ENCODE measurements around the gene MORN2. TPM values are rescaled to one million over a fixed set of nuclear protein-coding genes. Genes with fewer than 3 reads are reported as not detected.

The MORN2 gene
- total RNA-seq, 1 experiment from 2014 or later, result 35.3 TPM

DNA sequence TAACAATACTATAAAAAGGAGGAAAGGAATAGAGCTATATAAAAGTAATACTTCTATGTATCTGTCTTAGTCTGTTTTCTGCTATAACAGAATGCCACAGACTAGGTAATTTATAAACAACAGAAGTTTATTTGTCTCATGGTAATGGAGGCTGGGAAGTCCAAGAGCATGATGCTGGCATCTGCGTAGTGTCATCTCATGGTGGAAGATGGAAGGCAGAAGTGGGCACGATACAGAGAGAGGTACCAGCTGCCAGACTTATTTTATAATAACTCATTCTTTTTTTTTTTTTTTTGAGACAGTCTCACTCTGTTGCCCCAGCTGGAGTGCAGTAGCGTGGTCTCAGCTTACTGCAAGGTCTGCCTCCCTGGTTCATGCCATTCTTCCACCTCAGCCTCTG, 4.3 kb upstream of the MORN2 start:
- H3K27me3 ChIP-seq (replicated peaks), result no peaks in the 10 kb centered on the region
- no peak for DNase-seq (ENCODE audit: low read depth in 1 of 2, low spot score in 2 of 2)
- H3K36me3 ChIP-seq, result peaks cover 12% of the 10 kb centered on the region

DNA sequence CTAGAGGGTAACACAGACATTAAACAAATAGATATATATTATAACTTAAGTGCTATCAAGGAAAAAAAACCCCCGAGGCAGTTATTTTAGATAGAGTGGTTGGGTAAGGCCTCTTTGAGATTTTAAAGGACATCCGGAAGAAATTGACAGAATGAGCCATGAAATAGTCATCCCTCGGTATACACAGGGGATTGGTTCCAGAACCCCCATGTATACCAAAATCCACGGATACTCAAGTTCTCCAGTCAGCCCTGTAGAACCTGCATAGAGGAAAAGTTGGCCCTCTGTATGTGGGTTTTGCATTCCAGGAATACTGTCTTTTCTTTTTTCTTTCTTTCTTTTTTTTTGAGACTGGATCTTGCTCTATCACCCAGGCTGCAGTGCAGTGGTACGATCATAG, 2.0 kb upstream of the MORN2 start:
- DNase-seq (ENCODE audit: low read depth in 1 of 2, low spot score in 2 of 2), result no peak
- H3K4me1 ChIP-seq (replicated peaks), result peaks cover 13% of the 10 kb centered on the region; the same call in 1 of the 2 replicates
- no peak overlapping the region for H3K27ac ChIP-seq
- no peak overlapping the region for H3K4me3 ChIP-seq
- H3K9me3 ChIP-seq (replicated peaks), result peaks cover 3% of the 10 kb centered on the region; the same call in 1 of the 2 replicates
- no peaks in the 10 kb centered on the region for H3K27me3 ChIP-seq (replicated peaks)
- no peaks in the 10 kb centered on the region for H3K36me3 ChIP-seq

More for the DNA sequence above, 4.3 kb upstream of the MORN2 start:
- Histone ChIP-seq H3K9me3 (replicated peaks) (peaks cover 3% of the 10 kb centered on the region; the same call in 1 of the 2 replicates), H3K4me3 (no peak overlapping the region), H3K27ac (no peak overlapping the region), H3K4me1 (replicated peaks) (peaks cover 9% of the 10 kb centered on the region; the same call in 1 of the 2 replicates)

DNA sequence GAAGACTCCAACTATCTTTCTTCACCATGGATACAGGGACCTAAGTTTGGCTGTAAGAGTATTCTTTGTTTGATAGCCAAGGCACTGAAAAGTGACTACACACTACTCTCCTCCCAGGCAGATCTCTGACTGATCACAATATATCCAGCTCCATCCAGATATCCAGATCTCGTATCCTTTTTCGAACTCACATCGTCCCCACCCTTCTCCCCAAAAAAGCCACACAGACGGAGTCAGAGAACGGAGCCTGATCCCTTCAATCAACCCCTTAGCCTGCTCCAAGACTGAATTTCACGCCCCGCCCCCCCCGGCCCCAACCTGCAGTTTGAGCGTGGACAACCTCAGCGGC, 575 bp upstream of the MORN2 start:
- Histone ChIP-seq H3K4me1 (replicated peaks) (peaks cover 13% of the 10 kb centered on the region; the same call in 1 of the 2 replicates), H3K27me3 (replicated peaks) (no peaks in the 10 kb centered on the region), H3K27ac (no peak overlapping the region), H3K36me3 (no peaks in the 10 kb centered on the region), H3K9me3 (replicated peaks) (peaks cover 3% of the 10 kb centered on the region; the same call in 1 of the 2 replicates), H3K4me3 (peak overlapping the region; percentile 72)
- no peak for DNase-seq (ENCODE audit: low read depth in 1 of 2, low spot score in 2 of 2)

DNA sequence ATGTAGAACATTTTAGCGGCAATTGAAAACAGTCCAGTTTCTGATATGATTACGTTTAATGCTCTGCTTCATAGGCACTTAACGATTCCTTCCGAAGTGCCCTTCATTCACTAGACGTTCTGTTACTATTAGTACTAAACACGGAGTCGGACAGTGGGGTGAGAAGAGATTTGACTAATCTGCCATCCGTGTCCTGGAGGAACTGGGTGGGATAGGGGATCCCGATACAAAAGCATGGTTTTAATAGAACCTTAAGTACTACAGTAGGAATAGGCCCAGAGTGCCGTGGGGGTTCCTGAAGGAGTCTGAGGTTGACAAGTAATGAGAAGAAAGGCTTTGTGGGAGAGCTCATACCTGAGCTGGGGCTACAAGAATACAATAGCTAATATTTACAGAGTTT, 631 bp downstream of the MORN2 start:
- peak in 1 of 2 experiments; percentile 2 for DNase-seq (ENCODE audit: low read depth in 1 of 2, low spot score in 2 of 2)
- peak overlapping the region; percentile 72 for H3K4me3 ChIP-seq
- H3K27ac ChIP-seq, result no peak overlapping the region
- no peaks in the 10 kb centered on the region for H3K36me3 ChIP-seq
- H3K27me3 ChIP-seq (replicated peaks), result no peaks in the 10 kb centered on the region
- no peaks in the 10 kb centered on the region for H3K9me3 ChIP-seq (replicated peaks)
- H3K4me1 ChIP-seq (replicated peaks), result peaks cover 13% of the 10 kb centered on the region; the same call in 1 of the 2 replicates

DNA sequence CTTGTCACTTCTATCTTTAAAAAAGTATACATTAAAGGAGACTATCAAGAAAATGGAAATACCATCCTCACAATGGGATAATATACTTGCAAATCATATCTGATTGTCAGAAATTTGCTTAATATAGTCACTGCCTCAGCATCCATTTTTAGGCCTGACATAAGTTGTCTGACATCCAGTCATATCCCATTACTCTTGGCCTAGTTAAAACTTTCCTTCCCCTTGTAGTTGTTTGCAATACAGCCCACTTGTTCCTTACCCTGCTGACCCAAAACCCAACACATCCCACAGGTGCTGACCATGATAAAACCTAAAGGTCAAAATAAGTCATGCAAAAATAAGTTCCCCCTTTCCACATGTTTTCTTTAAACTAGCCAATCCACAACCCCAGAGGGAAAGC, 10.3 kb downstream of the MORN2 start:
- Histone ChIP-seq H3K4me1 (replicated peaks) (no peaks in the 10 kb centered on the region), H3K4me3 (no peak overlapping the region), H3K27me3 (replicated peaks) (no peaks in the 10 kb centered on the region; the same call in 1 of the 2 replicates), H3K36me3 (no peaks in the 10 kb centered on the region), H3K27ac (no peak overlapping the region), H3K9me3 (replicated peaks) (no peaks in the 10 kb centered on the region)
- no peak for DNase-seq (ENCODE audit: low read depth in 1 of 2, low spot score in 2 of 2)

DNA sequence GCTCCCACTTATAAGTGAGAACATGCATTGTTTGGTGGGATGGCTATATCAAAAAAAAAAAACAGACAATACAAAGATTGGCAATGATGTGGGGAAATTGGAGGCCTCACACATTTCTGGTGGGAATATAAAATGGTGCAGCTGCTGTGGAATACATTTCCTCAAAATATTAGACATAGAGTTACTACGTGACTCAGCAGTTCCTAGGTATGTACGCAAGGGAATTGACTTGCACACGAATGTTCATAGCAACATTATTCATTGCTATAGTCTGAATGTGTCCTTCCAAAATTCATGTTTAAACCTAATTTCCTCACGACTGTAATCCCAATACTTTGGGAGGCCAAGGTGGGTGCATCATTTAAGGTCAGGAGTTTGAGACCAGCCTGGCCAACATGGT, 11.6 kb downstream of the MORN2 start:
- no peaks in the 10 kb centered on the region; the same call in 1 of the 2 replicates for H3K27me3 ChIP-seq (replicated peaks)
- H3K4me3 ChIP-seq, result no peak overlapping the region
- H3K9me3 ChIP-seq (replicated peaks), result no peaks in the 10 kb centered on the region
- no peak for DNase-seq (ENCODE audit: low read depth in 1 of 2, low spot score in 2 of 2)
- H3K27ac ChIP-seq, result no peak overlapping the region
- H3K4me1 ChIP-seq (replicated peaks), result no peaks in the 10 kb centered on the region
- H3K36me3 ChIP-seq, result no peaks in the 10 kb centered on the region

DNA sequence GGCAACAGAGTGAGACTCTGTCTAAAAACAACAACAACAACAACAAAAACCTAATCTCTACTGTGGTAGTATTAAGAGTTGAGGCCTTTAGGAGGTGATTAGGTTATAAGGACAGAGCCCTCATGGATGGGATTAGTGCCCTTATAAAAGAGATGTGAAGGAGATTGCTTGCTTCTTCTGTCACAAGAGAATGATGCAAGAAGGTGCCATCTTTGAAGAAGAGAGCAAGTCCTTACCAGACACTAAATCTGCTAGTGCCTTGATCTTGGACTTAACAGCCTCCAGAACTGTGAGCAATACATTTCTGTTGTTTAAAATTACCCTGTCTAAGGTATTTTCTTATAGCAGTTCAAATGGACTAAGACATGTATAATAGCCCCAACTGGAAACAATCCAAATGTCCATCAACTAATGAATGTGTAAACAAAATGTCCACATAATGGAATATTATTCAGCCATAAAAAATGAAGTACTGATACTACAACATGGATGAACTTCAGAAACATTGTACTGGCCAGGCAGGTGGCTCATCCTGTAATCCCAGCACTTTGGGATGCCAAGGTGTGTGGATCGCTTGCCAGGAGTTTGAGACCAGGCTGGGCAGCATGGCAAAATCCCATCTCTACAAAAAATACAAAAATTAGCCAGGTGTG, 12.3 kb downstream of the MORN2 start:
- no peaks in the 10 kb centered on the region for H3K4me1 ChIP-seq (replicated peaks)
- no peaks in the 10 kb centered on the region; the same call in 1 of the 2 replicates for H3K27me3 ChIP-seq (replicated peaks)
- no peak overlapping the region for H3K27ac ChIP-seq
- H3K36me3 ChIP-seq, result no peaks in the 10 kb centered on the region
- H3K4me3 ChIP-seq, result no peak overlapping the region
- DNase-seq (ENCODE audit: low read depth in 1 of 2, low spot score in 2 of 2), result no peak
- H3K9me3 ChIP-seq (replicated peaks), result no peaks in the 10 kb centered on the region

DNA sequence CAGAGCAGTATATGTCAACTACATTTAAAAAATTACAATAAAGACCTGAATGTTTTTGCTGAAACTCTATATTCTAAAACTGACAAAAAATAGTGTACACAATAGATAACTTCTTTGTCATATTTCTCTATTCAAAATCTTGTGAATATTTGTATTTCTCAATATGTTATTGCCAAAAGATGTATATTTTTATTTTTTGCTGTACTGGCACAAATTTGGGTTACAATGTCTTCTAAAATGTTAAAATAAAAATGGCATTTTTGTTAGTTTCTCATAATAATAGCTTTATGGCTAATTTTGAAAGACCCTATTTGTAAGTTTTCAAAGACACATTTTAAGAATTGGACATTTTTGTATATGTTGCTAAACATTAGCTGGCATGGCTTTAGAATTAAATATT, 13.3 kb downstream of the MORN2 start:
- Histone ChIP-seq H3K27ac (no peak overlapping the region), H3K27me3 (replicated peaks) (no peaks in the 10 kb centered on the region; the same call in 1 of the 2 replicates), H3K4me1 (replicated peaks) (no peaks in the 10 kb centered on the region), H3K4me3 (no peak overlapping the region), H3K9me3 (replicated peaks) (no peaks in the 10 kb centered on the region), H3K36me3 (no peaks in the 10 kb centered on the region)
- DNase-seq (ENCODE audit: low read depth in 1 of 2, low spot score in 2 of 2), result no peak

DNA sequence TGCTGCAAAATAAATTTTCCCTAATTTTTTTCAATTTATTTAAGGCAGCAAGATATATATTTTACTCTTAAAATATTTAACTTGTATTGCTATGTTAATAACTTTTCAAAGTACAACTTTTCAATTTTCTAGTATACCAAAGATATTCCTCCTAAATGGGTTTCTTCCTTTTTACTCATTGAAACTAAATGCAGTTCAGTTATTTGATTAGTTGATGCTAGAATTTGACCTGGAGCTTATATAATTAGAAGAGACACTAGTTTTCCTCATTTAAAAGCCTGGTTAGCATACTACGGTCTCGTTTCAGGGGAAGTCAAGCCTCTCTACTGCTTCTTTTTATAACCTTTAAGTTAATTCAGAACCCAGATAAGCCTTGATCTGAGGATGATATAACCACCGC, 13.8 kb downstream of the MORN2 start, which contains the start of gene ARHGEF33:
Gene ARHGEF33, plus strand, starts transcription at position 301 of the 400 bp plus-strand sequence. CDS start 29,573 bp downstream, outside the sequence.
- no peaks in the 10 kb centered on the region for H3K36me3 ChIP-seq
- no peaks in the 10 kb centered on the region for H3K4me1 ChIP-seq (replicated peaks)
- no peak for DNase-seq (ENCODE audit: low read depth in 1 of 2, low spot score in 2 of 2)
- no peaks in the 10 kb centered on the region for H3K9me3 ChIP-seq (replicated peaks)
- no peak within 1 kb of the TSS for H3K27ac ChIP-seq
- H3K4me3 ChIP-seq, result no peak within 1 kb of the TSS
- no peaks in the 10 kb centered on the region; the same call in 1 of the 2 replicates for H3K27me3 ChIP-seq (replicated peaks)

DNA sequence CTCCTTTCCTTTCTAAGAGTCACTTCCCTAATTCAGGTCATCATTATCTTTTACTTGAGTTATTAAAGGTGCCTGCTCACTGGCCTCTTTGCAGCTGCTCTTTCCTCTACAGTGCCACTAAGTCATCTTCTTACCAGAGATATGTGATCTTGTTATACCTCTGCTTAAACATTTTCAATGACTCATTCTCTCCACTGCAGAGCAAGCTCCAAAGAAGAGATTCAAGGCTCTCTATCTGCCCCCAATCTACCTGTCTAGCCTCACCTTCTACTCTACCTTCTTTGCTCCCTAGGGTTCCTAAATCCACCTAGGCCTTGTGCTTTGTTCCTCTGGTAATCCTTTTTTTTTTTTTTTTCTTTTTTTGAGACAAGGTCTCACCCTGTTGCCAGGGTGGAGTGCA, 17.0 kb downstream of the MORN2 start:
- no peak overlapping the region for H3K27ac ChIP-seq
- no peaks in the 10 kb centered on the region for H3K36me3 ChIP-seq
- no peaks in the 10 kb centered on the region for H3K4me1 ChIP-seq (replicated peaks)
- H3K9me3 ChIP-seq (replicated peaks), result no peaks in the 10 kb centered on the region
- no peak for DNase-seq (ENCODE audit: low read depth in 1 of 2, low spot score in 2 of 2)
- peaks cover 4% of the 10 kb centered on the region for H3K27me3 ChIP-seq (replicated peaks)
- no peak overlapping the region for H3K4me3 ChIP-seq

DNA sequence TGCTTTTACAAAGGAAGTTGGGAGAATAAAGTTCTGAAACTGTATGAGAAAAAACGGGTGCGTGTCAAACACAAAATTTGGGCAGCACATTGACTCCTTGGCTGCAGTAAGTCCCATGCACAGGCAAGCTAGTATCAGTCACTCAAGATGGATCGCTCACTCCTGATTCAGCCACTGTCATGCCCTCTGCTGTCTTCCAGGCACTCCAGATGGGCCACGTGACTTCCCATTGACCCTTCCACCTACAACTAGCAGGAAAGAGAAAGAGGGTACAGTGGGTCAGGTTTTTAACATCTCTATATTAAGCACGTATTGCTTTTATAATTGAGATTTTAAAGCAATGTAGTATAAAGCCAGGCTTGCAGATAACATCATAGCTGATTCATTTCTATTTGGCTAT, 22.5 kb downstream of the MORN2 start:
- Histone ChIP-seq H3K4me3 (no peak overlapping the region), H3K27ac (no peak overlapping the region), H3K4me1 (replicated peaks) (no peaks in the 10 kb centered on the region), H3K27me3 (replicated peaks) (peaks cover 4% of the 10 kb centered on the region), H3K36me3 (no peaks in the 10 kb centered on the region), H3K9me3 (replicated peaks) (no peaks in the 10 kb centered on the region)
- no peak for DNase-seq (ENCODE audit: low read depth in 1 of 2, low spot score in 2 of 2)

DNA sequence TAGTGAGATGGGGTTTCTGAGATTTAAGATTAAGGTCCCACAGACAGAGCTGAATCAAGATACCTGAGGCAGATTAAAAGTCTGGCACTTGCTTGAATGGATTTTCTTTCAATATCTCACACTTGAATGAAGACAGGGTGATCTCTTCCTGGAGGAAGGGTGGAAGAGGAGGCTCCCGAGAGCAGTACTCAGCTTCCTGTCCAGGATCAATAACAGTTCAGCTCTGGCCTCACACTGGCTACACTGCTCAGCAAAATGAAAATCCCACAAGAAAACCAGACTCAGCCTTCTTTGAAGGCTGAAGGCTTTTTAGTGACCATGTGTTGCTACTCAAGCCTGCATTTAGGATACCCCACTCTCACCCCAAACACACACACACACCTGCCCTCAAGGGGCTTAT, 24.9 kb downstream of the MORN2 start:
- DNase-seq (ENCODE audit: low read depth in 1 of 2, low spot score in 2 of 2), result no peak
- H3K36me3 ChIP-seq, result no peaks in the 10 kb centered on the region
- H3K4me3 ChIP-seq, result no peak overlapping the region
- H3K4me1 ChIP-seq (replicated peaks), result no peaks in the 10 kb centered on the region
- H3K9me3 ChIP-seq (replicated peaks), result no peaks in the 10 kb centered on the region
- H3K27ac ChIP-seq, result no peak overlapping the region
- no peaks in the 10 kb centered on the region; the same call in none of the 2 replicates for H3K27me3 ChIP-seq (replicated peaks)

DNA sequence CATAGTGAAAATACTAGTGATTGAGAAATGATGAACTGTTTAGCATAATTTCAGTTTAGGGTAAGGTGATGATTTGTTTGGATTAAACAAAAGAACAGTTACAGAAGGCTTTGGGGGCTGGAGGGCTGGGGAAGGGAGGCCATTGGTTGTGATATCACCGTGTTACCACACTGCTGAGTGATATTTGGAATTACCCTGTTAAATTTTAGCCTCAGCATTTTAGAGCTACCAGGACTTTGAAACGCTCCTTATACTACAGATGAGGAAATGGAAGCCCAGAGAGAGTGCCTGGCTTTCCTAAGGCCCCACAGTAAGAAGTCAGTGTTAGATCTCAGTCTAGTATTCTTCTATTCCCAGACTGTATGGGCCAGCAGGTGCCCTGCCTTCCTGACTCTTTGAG, 29.5 kb downstream of the MORN2 start:
- no peak for DNase-seq (ENCODE audit: low read depth in 1 of 2, low spot score in 2 of 2)
- Histone ChIP-seq H3K9me3 (replicated peaks) (no peaks in the 10 kb centered on the region), H3K4me1 (replicated peaks) (no peaks in the 10 kb centered on the region)

DNA sequence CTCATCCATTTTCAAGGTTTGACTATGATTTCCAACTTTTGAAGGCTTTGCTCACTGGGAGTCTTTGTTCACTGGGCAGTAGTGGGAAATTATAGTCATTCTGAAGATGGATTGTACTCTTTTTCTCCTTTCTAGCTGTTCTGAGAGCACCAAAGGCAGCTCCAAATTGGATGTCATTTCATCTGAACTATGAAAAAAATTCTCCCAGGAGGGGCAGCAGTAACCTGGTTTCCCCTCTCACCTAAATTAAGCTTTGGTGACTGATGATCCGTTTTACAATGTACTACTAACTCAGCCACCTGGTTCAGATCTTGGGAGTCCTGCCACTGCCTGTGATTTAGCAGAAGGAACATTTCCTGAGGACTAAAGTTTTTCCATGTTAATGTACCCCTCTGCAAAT, 31.5 kb downstream of the MORN2 start:
- H3K27me3 ChIP-seq (replicated peaks), result no peaks in the 10 kb centered on the region
- H3K9me3 ChIP-seq (replicated peaks), result no peaks in the 10 kb centered on the region
- H3K27ac ChIP-seq, result no peak overlapping the region
- H3K4me3 ChIP-seq, result no peak overlapping the region
- no peaks in the 10 kb centered on the region for H3K4me1 ChIP-seq (replicated peaks)
- H3K36me3 ChIP-seq, result no peaks in the 10 kb centered on the region
- no peak for DNase-seq (ENCODE audit: low read depth in 1 of 2, low spot score in 2 of 2)

More for the DNA sequence above, 29.5 kb downstream of the MORN2 start:
- Histone ChIP-seq H3K27me3 (replicated peaks) (no peaks in the 10 kb centered on the region), H3K27ac (no peak overlapping the region), H3K36me3 (no peaks in the 10 kb centered on the region), H3K4me3 (no peak overlapping the region)

Data from SJSA1 (cell line).